HepG2 (cell line): ENCODE measurements around the gene FAM50A. TPM values are rescaled to one million over a fixed set of nuclear protein-coding genes. Genes with fewer than 3 reads are reported as not detected.

Source experiments
- ATF1 ChIP-seq: IDR thresholded peaks from 2 replicates; pipeline ENCODE4 v1.6.1; 2016; ENCODE audit warnings: mild to moderate bottlenecking, control low read depth
- ATRX ChIP-seq: sonication (generic); formaldehyde crosslinking; IDR thresholded peaks from 2 replicates; pipeline ENCODE4 v1.4.0; 2020; ENCODE audit warnings: missing genetic modification reagents, borderline replicate concordance
- BATF2 ChIP-seq: sonication (generic); formaldehyde crosslinking; IDR thresholded peaks from 2 replicates; pipeline ENCODE4 v1.8.0; 2022; ENCODE audit warnings: mild to moderate bottlenecking, missing genetic modification reagents, moderate library complexity
- FOXC1 ChIP-seq: sonication (generic); formaldehyde crosslinking; IDR thresholded peaks from 2 replicates; pipeline ENCODE4 v1.8.0; 2022; ENCODE audit warnings: mild to moderate bottlenecking, missing genetic modification reagents, borderline replicate concordance
- MAF1 ChIP-seq: sonication (generic); formaldehyde crosslinking; IDR thresholded peaks from 2 replicates; pipeline ENCODE4 v1.5.0; 2020; ENCODE audit warnings: missing genetic modification reagents, borderline replicate concordance
- PAWR ChIP-seq: sonication (generic); formaldehyde crosslinking; IDR thresholded peaks from 2 replicates; pipeline ENCODE4 v1.4.0; 2020; ENCODE audit warnings: missing genetic modification reagents, mild to moderate bottlenecking, borderline replicate concordance
- SMARCC2 ChIP-seq: fragments of 450-650 bp; IDR thresholded peaks from 2 replicates; pipeline ENCODE4 v1.6.1; 2017; ENCODE audit warnings: antibody characterized with exemption, mild to moderate bottlenecking
- ZBTB25 ChIP-seq: IDR thresholded peaks from 2 replicates; pipeline ENCODE4 v1.6.1; 2018; ENCODE audit warnings: missing genetic modification reagents
- ZNF142 ChIP-seq: sonication (generic); formaldehyde crosslinking; IDR thresholded peaks from 2 replicates; pipeline ENCODE4 v1.4.0; 2020; ENCODE audit warnings: missing genetic modification reagents
- ZNF160 ChIP-seq: sonication (generic); formaldehyde crosslinking; IDR thresholded peaks from 2 replicates; pipeline ENCODE4 v1.8.0; 2022; ENCODE audit warnings: mild to moderate bottlenecking, inconsistent platforms, missing genetic modification reagents
- ZNF205 ChIP-seq: IDR thresholded peaks from 2 replicates; pipeline ENCODE4 v1.6.1; 2018; ENCODE audit warnings: missing biosample characterization, missing genetic modification reagents
- ZNF280B ChIP-seq: sonication (generic); formaldehyde crosslinking; IDR thresholded peaks from 2 replicates; pipeline ENCODE4 v1.5.0; 2020; ENCODE audit warnings: missing genetic modification reagents, mild to moderate bottlenecking, borderline replicate concordance
- ZNF414 ChIP-seq: sonication (generic); formaldehyde crosslinking; IDR thresholded peaks from 2 replicates; pipeline ENCODE4 v1.5.0; 2020; ENCODE audit warnings: missing genetic modification reagents
- ZNF430 ChIP-seq: sonication (generic); formaldehyde crosslinking; IDR thresholded peaks from 2 replicates; pipeline ENCODE4 v1.9.0; 2021; ENCODE audit warnings: mild to moderate bottlenecking, missing genetic modification reagents
- ZNF749 ChIP-seq: sonication (generic); formaldehyde crosslinking; IDR thresholded peaks from 2 replicates; pipeline ENCODE4 v1.8.0; 2022; ENCODE audit warnings: mild to moderate bottlenecking, missing genetic modification reagents, moderate library complexity, borderline replicate concordance
- ZNF781 ChIP-seq: sonication (generic); formaldehyde crosslinking; IDR thresholded peaks from 2 replicates; pipeline ENCODE4 v1.5.1; 2020; ENCODE audit warnings: borderline replicate concordance, mild to moderate bottlenecking, missing genetic modification reagents; ENCODE audit errors: not compliant biosample characterization
- ZSCAN21 ChIP-seq: sonication (generic); formaldehyde crosslinking; IDR thresholded peaks from 2 replicates; pipeline ENCODE4 v1.8.0; 2022; ENCODE audit warnings: mild to moderate bottlenecking, missing genetic modification reagents, moderate library complexity, borderline replicate concordance
- ZSCAN25 ChIP-seq: sonication (generic); formaldehyde crosslinking; IDR thresholded peaks from 2 replicates; pipeline ENCODE4 v1.8.0; 2022; ENCODE audit warnings: mild to moderate bottlenecking, missing genetic modification reagents
- polyA plus RNA-seq, 8 experiments: library from polyadenylated mRNA; depleted of rRNA in 3 of 8; stranded (reverse) in 7 of 8; unstranded in 1 of 8; fragments of >200 nt; fragmentation: Illumina TruSeq in 4 of 8; extraction: Trizol in 4 of 8; gene quantifications; 2 replicates each; pipeline versions ENCODE4 v1.2.1 to v1.2.3, GENCODE V29; 2011 to 2016; ENCODE audit warnings: low read depth in 4 of 8, missing spikeins in 1 of 8, mixed read lengths in 1 of 8; ENCODE audit not compliant: insufficient read depth in 1 of 8
- total RNA-seq, 5 experiments: library from RNA; depleted of rRNA; stranded (reverse); fragments of >200 nt; fragmentation: Illumina TruSeq; extraction: Trizol; gene quantifications; 2 replicates each; pipeline ENCODE4 v1.2.3, GENCODE V29; 2016; ENCODE audit warnings: low read depth in 1 of 5

Gene FAM50A
- total and polyA plus RNA-seq, 2 of the 13 experiments (the other 11 are each of a cell fraction or from before 2014, with no cell fraction given) = 30.7 to 40.7 TPM

- TF ChIP-seq ATF1 (CRISPR knock-in tag) (peak; percentile 84), ZNF160 (0 out of 2 replicates have a peak, but pooled peaks have one; percentile 9), ZNF142 (CRISPR knock-in tag) (no peak), ZNF280B (CRISPR knock-in tag) (no peak), ZNF205 (CRISPR knock-in tag) (peak; percentile 65; the same call in 1 of the 2 replicates), SMARCC2 (no peak), ZNF749 (CRISPR knock-in tag) (0 out of 2 replicates have a peak, but pooled peaks have one; percentile 23), ZSCAN25 (CRISPR knock-in tag) (no peak), PAWR (no peak), ZNF430 (CRISPR knock-in tag) (no peak; the same call in 1 of the 2 replicates), FOXC1 (no peak), ZBTB25 (CRISPR knock-in tag) (no peak), MAF1 (CRISPR knock-in tag) (no peak), BATF2 (CRISPR knock-in tag) (peak; percentile 61; the same call in 1 of the 2 replicates), ZSCAN21 (CRISPR knock-in tag) (peak; percentile 49; the same call in 1 of the 2 replicates), ATRX (CRISPR knock-in tag) (no peak), ZNF414 (CRISPR knock-in tag) (no peak), ZNF781 (CRISPR knock-in tag) (no peak)
Observed at GRCh38 chrX:154397888-154398667, 45.9 kb upstream of the FAM50A start, which contains the start of gene RPL10 (continued).
